Right lobe of liver (tissue), 4 donors: ENCODE data around the gene IFT43.

Source experiments
- CTCF ChIP-seq, 4 donors: fragments of 200-600 bp in 3 of 4; fragments of 450-650 bp in 1 of 4; IDR thresholded peaks; one replicate each; pipeline versions ENCODE4 v1.5.1 to v1.8.0; 2016 to 2022; ENCODE audit warnings: antibody characterized with exemption in 4 of 4, mild to moderate bottlenecking in 2 of 4
- POLR2A ChIP-seq: fragments of 450-650 bp; IDR thresholded peaks from one replicate; pipeline ENCODE4 v1.6.1; 2017; ENCODE audit warnings: antibody characterized with exemption, mild to moderate bottlenecking
- donor health status: DM: no; HTN: no; CAD: no.
- donor health status: DM: no; HTN: no; CAD: no.
- donor health status: DM: no; HTN: yes; CAD: no.

GRCh38 chr14:76085358-76085757 is 99.8 kb downstream of the IFT43 start:
- TF ChIP-seq CTCF (IDR thresholded peaks at IDR 0.05): no peak
- no peak for TF ChIP-seq POLR2A
